HepG2 (cell line): ENCODE measurements around the gene FGF10.

ENCODE experiments used
- ARID3A ChIP-seq: IDR thresholded peaks from 2 replicates; pipeline ENCODE4 v1.6.1; 2012; ENCODE audit warnings: low read depth, low read length, improper control_type of control experiment
- CAMTA2 ChIP-seq: sonication (generic); formaldehyde crosslinking; IDR thresholded peaks from 2 replicates; pipeline ENCODE4 v1.4.0; 2020; ENCODE audit warnings: mild to moderate bottlenecking, missing genetic modification reagents, borderline replicate concordance
- CBFB ChIP-seq: sonication (generic); formaldehyde crosslinking; IDR thresholded peaks from 2 replicates; pipeline ENCODE4 v1.4.0; 2020; ENCODE audit warnings: missing genetic modification reagents
- CEBPG ChIP-seq: IDR thresholded peaks from 2 replicates; pipeline ENCODE4 v1.6.1; 2016
- CTCF ChIP-seq: sonication (generic); formaldehyde crosslinking; IDR thresholded peaks from 2 replicates; pipeline ENCODE4 v1.5.0; 2020; ENCODE audit warnings: mild to moderate bottlenecking, missing genetic modification reagents, moderate library complexity
- ETV5 ChIP-seq: IDR thresholded peaks from 2 replicates; pipeline ENCODE4 v1.6.1; 2018; ENCODE audit warnings: missing biosample characterization, missing genetic modification reagents, inconsistent platforms, borderline replicate concordance
- NCOA2 ChIP-seq: sonication (generic); formaldehyde crosslinking; IDR thresholded peaks from 2 replicates; pipeline ENCODE4 v1.8.0; 2022; ENCODE audit warnings: inconsistent platforms
- SP4 ChIP-seq: sonication (generic); formaldehyde crosslinking; IDR thresholded peaks from 2 replicates; pipeline ENCODE4 v1.8.1; 2023; ENCODE audit warnings: mild to moderate bottlenecking, missing genetic modification reagents
- SP5 ChIP-seq: IDR thresholded peaks from 2 replicates; pipeline ENCODE4 v1.6.1; 2016; ENCODE audit warnings: low read depth, borderline replicate concordance
- USF2 ChIP-seq, 2 experiments: sonication (generic) in 1 of 2; formaldehyde crosslinking in 1 of 2; IDR thresholded peaks; 2 replicates each; pipeline versions ENCODE4 v1.5.1 to v1.6.1; 2011 to 2020; ENCODE audit warnings: borderline replicate concordance in 1 of 2, low read depth in 1 of 2, low read length in 1 of 2, mild to moderate bottlenecking in 1 of 2, missing genetic modification reagents in 1 of 2, moderate library complexity in 1 of 2
- ZFP62 ChIP-seq: sonication (generic); formaldehyde crosslinking; IDR thresholded peaks from 2 replicates; pipeline ENCODE4 v1.4.0; 2020; ENCODE audit warnings: missing genetic modification reagents
- ZNF274 ChIP-seq: sonication (generic); formaldehyde crosslinking; IDR thresholded peaks from 2 replicates; pipeline ENCODE4 v1.5.1; 2020; ENCODE audit warnings: mild to moderate bottlenecking, missing genetic modification reagents
- ZNF512 ChIP-seq: sonication (generic); formaldehyde crosslinking; IDR thresholded peaks from 2 replicates; pipeline ENCODE4 v1.4.0; 2020; ENCODE audit warnings: mild to moderate bottlenecking, missing genetic modification reagents

GRCh38 chr5:44320188-44320587, 69.0 kb downstream of the FGF10 start:
- TF ChIP-seq CTCF (CRISPR knock-in tag) (no peak), ZNF512 (CRISPR knock-in tag) (no peak), ZFP62 (CRISPR knock-in tag) (no peak), NCOA2 (no peak), ETV5 (no peak), SP5 (CRISPR knock-in tag) (no peak), ZNF274 (CRISPR knock-in tag) (no peak), ARID3A (no peak), CEBPG (CRISPR knock-in tag) (no peak), CAMTA2 (CRISPR knock-in tag) (no peak), SP4 (no peak), USF2 (IDR thresholded peaks at IDR 0.05; ENCODE audit: low read depth, low read length) (no peak), USF2 (CRISPR knock-in tag; IDR thresholded peaks at IDR 0.05; ENCODE audit: borderline replicate concordance) (no peak), CBFB (CRISPR knock-in tag) (no peak)
